ENCODE data around the gene SYT13. TPM values are rescaled to one million over a fixed set of nuclear protein-coding genes. Genes with fewer than 3 reads are reported as not detected.

SYT13 gene
- total and polyA plus RNA-seq, 2 of the 4 experiments (the other 2 are of a cell fraction): not detected

DNA sequence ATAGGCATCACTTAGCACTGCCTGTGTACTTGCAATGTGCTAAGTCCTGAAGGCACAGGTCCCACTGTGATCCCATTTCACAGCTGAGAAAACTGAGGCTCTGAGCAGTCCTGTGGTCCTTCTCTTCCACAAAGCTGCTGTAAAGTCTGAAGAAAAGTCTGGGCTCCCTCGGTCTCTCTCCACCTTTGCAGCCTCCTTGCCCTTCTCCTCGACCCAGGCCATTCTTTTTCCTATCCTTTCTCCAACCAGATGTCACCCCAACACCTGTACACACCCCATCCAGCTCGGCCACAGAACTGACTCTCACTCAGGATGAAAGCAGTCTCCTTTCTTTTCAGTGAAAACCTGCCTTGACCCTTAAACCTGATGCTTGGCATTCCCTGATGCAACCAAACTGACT lies 42.6 kb upstream of the SYT13 start:
- dilution Hi-C loops (cut with HindIII; ENCODE audit: low sequenced_read_pairs, unreplicated experiment): no loop called here
- peaks cover 3% of the 10 kb centered on the region for H3K27me3 ChIP-seq (ENCODE audit: control insufficient read depth, insufficient read depth, low read length)
- TF ChIP-seq NFE2L2 (IDR thresholded peaks at IDR 0.05; ENCODE audit: low read depth, low read length) (no peak), CTCF (conservative IDR thresholded peaks at IDR 0.05; ENCODE audit: low read depth, low read length) (no peak), RCOR1 (IDR thresholded peaks at IDR 0.05; ENCODE audit: insufficient replicate concordance, low read length) (no peak), POLR2A (IDR thresholded peaks at IDR 0.05; ENCODE audit: low read depth, low read length) (no peak), FOS (IDR thresholded peaks at IDR 0.05; ENCODE audit: low read depth, low read length) (no peak), CHD1 (IDR thresholded peaks at IDR 0.05; ENCODE audit: low read depth, low read length) (no peak), MAFK (IDR thresholded peaks at IDR 0.05; ENCODE audit: low read depth, low read length) (no peak), RFX5 (IDR thresholded peaks at IDR 0.05; ENCODE audit: low read depth, low read length) (no peak), RAD21 (IDR thresholded peaks at IDR 0.05; ENCODE audit: low read length) (no peak), BHLHE40 (IDR thresholded peaks at IDR 0.05; ENCODE audit: low read depth, low read length) (no peak), CEBPB (IDR thresholded peaks at IDR 0.05; ENCODE audit: low read depth, low read length) (no peak), USF2 (IDR thresholded peaks at IDR 0.05; ENCODE audit: low read depth, low read length) (no peak), SMC3 (IDR thresholded peaks at IDR 0.05; ENCODE audit: low read depth, low read length) (no peak)
- TF ChIP-seq, protein P1, sequence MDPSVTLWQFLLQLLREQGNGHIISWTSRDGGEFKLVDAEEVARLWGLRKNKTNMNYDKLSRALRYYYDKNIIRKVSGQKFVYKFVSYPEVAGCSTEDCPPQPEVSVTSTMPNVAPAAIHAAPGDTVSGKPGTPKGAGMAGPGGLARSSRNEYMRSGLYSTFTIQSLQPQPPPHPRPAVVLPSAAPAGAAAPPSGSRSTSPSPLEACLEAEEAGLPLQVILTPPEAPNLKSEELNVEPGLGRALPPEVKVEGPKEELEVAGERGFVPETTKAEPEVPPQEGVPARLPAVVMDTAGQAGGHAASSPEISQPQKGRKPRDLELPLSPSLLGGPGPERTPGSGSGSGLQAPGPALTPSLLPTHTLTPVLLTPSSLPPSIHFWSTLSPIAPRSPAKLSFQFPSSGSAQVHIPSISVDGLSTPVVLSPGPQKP (IDR thresholded peaks at IDR 0.05; ENCODE audit: borderline replicate concordance, low read depth, low read length): no peak

More for the DNA sequence above, 42.6 kb upstream of the SYT13 start:
- Histone ChIP-seq H2BK15ac (ENCODE audit: low read depth, low read length) (no peak overlapping the region), H3K18ac (ENCODE audit: low read depth, low read length) (no peak overlapping the region), H2AK5ac (ENCODE audit: low read depth, low read length) (no peak overlapping the region), H3K4me3 (ENCODE audit: insufficient read depth, low read depth, low read length) (no peak overlapping the region), H3K9me1 (ENCODE audit: insufficient read depth, low read length) (peaks cover 2% of the 10 kb centered on the region), H2BK20ac (ENCODE audit: low read depth, low read length) (no peak overlapping the region), H4K91ac (ENCODE audit: insufficient read depth, low read depth, low read length) (no peak overlapping the region), H4K8ac (ENCODE audit: low read depth in 2 of 2, low read length in 2 of 2) (no peak overlapping the region), H3K4me2 (ENCODE audit: low read depth, low read length) (no peak overlapping the region), H3K79me1 (ENCODE audit: low read depth in 1 of 2, low read length in 2 of 2) (no peaks in the 10 kb centered on the region), H3K56ac (ENCODE audit: extremely low read depth, insufficient read depth, low read length) (no peak overlapping the region), H2BK5ac (ENCODE audit: low read depth, low read length, poor library complexity, severe bottlenecking) (no peak overlapping the region), H3K23ac (ENCODE audit: low read depth, low read length) (no peak overlapping the region), H3K9me3 (ENCODE audit: control insufficient read depth, insufficient read depth, low read length) (no peaks in the 10 kb centered on the region), H3K9ac (ENCODE audit: low read depth, low read length) (no peak overlapping the region), H2AK9ac (replicated peaks; ENCODE audit: low read depth, low read length, poor library complexity) (no peak overlapping the region), H4K20me1 (ENCODE audit: insufficient read depth, low read length) (no peaks in the 10 kb centered on the region), H3K36me3 (ENCODE audit: control insufficient read depth, insufficient read depth, low read length) (no peaks in the 10 kb centered on the region), H2AFZ (replicated peaks; ENCODE audit: low read length, poor library complexity) (no peak overlapping the region), H3K4me1 (ENCODE audit: control insufficient read depth, insufficient read depth, low read length) (peaks cover 4% of the 10 kb centered on the region; the same call in 1 of the 2 replicates), H2BK120ac (ENCODE audit: low read depth, low read length) (no peak overlapping the region), H3K14ac (replicated peaks; ENCODE audit: low read depth, low read length) (no peak overlapping the region), H3K4ac (ENCODE audit: low read depth, low read length) (no peak overlapping the region), H4K5ac (ENCODE audit: low read depth, low read length) (no peak overlapping the region), H3K27ac (ENCODE audit: insufficient read depth, low read length) (no peak overlapping the region)
- in situ Hi-C loops (cut with MboI; ENCODE audit: low sequenced_read_pairs) (loop anchor here (10.0 kb wide), 1 partner anchor 214 kb away; no protein-coding TSS in a partner anchor), intact Hi-C loops (cut with micrococcal nuclease) (no loop called here)
- ATAC-seq (ENCODE audit: low read depth): no peak
- ChIA-PET CTCF (no interaction called here), POLR2A (ENCODE audit: unreplicated experiment) (no interaction called here)
- 14% methylated on average over 3 of the region's 3 CpGs; no CpG with 5 or more reads in 1 of the 2 experiments for WGBS, 2 experiments (ENCODE audit: extremely low coverage in 2 of 2, insufficient read length in 1 of 2)
- DNase-seq: no peak
- no TSS peak for BruUV-seq (replicated peaks)
